AG09309 (cell line): ENCODE measurements around the gene LCORL.

Experiments
- DNase-seq: peaks from one replicate; pipeline ENCODE4 v3.0.0-alpha.2; 2010; ENCODE audit warnings: low read depth
- H3K4me3 ChIP-seq: 2 replicates; pipeline ENCODE4 v1.5.1; 2011; ENCODE audit warnings: mild to moderate bottlenecking, low read depth, low read length, moderate library complexity; ENCODE audit not compliant: control insufficient read depth
- CTCF ChIP-seq: IDR thresholded peaks from 2 replicates; pipeline ENCODE4 v1.5.1; 2011; ENCODE audit warnings: mild to moderate bottlenecking, low read depth, low read length, inconsistent platforms; ENCODE audit not compliant: insufficient read depth, control insufficient read depth; ENCODE audit errors: missing control alignments

LCORL gene

GRCh38 chr4:17812801-17813200 lies 208.8 kb downstream of the LCORL start:
- no peak overlapping the region for H3K4me3 ChIP-seq
- no peak for TF ChIP-seq CTCF
- DNase-seq, result no peak

- no peak for DNase-seq
- no peak for TF ChIP-seq CTCF
- peak overlapping the region; percentile 77 for H3K4me3 ChIP-seq
Observed at GRCh38 chr4:17812125-17812524, 209.4 kb downstream of the LCORL start.

GRCh38 chr4:17811078-17811603 lies 210.4 kb downstream of the LCORL start:
- no peak for DNase-seq
- peak overlapping the region; percentile 77 for H3K4me3 ChIP-seq
- TF ChIP-seq CTCF, result no peak

GRCh38 chr4:17810260-17811077 lies 211.1 kb downstream of the LCORL start, which contains the start of the genes DCAF16 and NCAPG:
Gene DCAF16 (minus strand): TSS chr4:17810757. CDS start chr4:17804141, 6,616 bp downstream.
Gene NCAPG (plus strand): TSS chr4:17810979. CDS start chr4:17811078, 99 bp downstream.
- peak within 1 kb of the TSS; percentile 77 for H3K4me3 ChIP-seq

GRCh38 chr4:17809667-17810066 lies 211.9 kb downstream of the LCORL start:
- DNase-seq, result no peak
- TF ChIP-seq CTCF, result no peak
- peak overlapping the region; percentile 77 for H3K4me3 ChIP-seq

More at GRCh38 chr4:17810260-17811077, 211.1 kb downstream of the LCORL start, which contains the start of the genes DCAF16 and NCAPG:
- no peak for TF ChIP-seq CTCF
- DNase-seq, result peak; percentile 95

- no peak for TF ChIP-seq CTCF
- no peak for DNase-seq
- peak overlapping the region; percentile 21 for H3K4me3 ChIP-seq
Observed at GRCh38 chr4:17807446-17807845, 214.1 kb downstream of the LCORL start.
